ENCODE measurements around the gene ERAS.
A peak's percentile ranks its signal among the peaks of the same experiment; 100 is the strongest.
"Not testable (repeated sequence)": the region's sequence is repeated elsewhere in the genome, so short reads cannot be mapped to it uniquely, and the experiment has no call there.

ERAS gene

GRCh38 chrX:48798318-48798717 lies 28.0 kb upstream of the ERAS start:
- DNase-seq (ENCODE audit: low spot score) = no peak

- peak; percentile 0 for DNase-seq (ENCODE audit: low spot score)
Observed at GRCh38 chrX:48800574-48801279, 25.6 kb upstream of the ERAS start.

GRCh38 chrX:48801280-48802088 lies 24.8 kb upstream of the ERAS start, which contains the start of gene HDAC6:
Gene HDAC6, plus strand, starts transcription at chrX:48802067. Its CDS starts 626 bp downstream, at chrX:48802693.
- peak; percentile 88 for DNase-seq (ENCODE audit: low spot score)

- peak; percentile 33 for DNase-seq (ENCODE audit: low spot score)
Observed at GRCh38 chrX:48802089-48802904, 24.0 kb upstream of the ERAS start.

GRCh38 chrX:48802905-48803200 lies 23.5 kb upstream of the ERAS start:
- DNase-seq (ENCODE audit: low spot score) = no peak

GRCh38 chrX:48806081-48806480 lies 20.2 kb upstream of the ERAS start:
- DNase-seq (ENCODE audit: low spot score) = no peak

- no peak for DNase-seq (ENCODE audit: low spot score)
Observed at GRCh38 chrX:48813644-48814043, 12.7 kb upstream of the ERAS start.

GRCh38 chrX:48814722-48815121 lies 11.6 kb upstream of the ERAS start:
- DNase-seq (ENCODE audit: low spot score) = no peak

GRCh38 chrX:48815266-48815665 lies 11.0 kb upstream of the ERAS start:
- DNase-seq (ENCODE audit: low spot score) = no peak

GRCh38 chrX:48816014-48816810 lies 10.1 kb upstream of the ERAS start:
- no peak for DNase-seq (ENCODE audit: low spot score)

GRCh38 chrX:48818098-48818497 lies 8.2 kb upstream of the ERAS start:
- DNase-seq (ENCODE audit: low spot score) = no peak

GRCh38 chrX:48818866-48819265 lies 7.4 kb upstream of the ERAS start:
- DNase-seq (ENCODE audit: low spot score) = no peak

GRCh38 chrX:48819394-48819793 lies 6.9 kb upstream of the ERAS start:
- not testable (repeated sequence) for DNase-seq (ENCODE audit: low spot score)

GRCh38 chrX:48823053-48823452 lies 3.3 kb upstream of the ERAS start:
- DNase-seq (ENCODE audit: low spot score) = no peak

- DNase-seq (ENCODE audit: low spot score) = no peak
Observed at GRCh38 chrX:48824066-48824465, 2.2 kb upstream of the ERAS start.

GRCh38 chrX:48826876-48827653 lies 752 bp downstream of the ERAS start:
- no peak for DNase-seq (ENCODE audit: low spot score)

- DNase-seq (ENCODE audit: low spot score) = no peak
Observed at GRCh38 chrX:48827654-48827968, 1.3 kb downstream of the ERAS start.

- DNase-seq (ENCODE audit: low spot score) = no peak
Observed at GRCh38 chrX:48829016-48829735, 2.9 kb downstream of the ERAS start.

- no peak for DNase-seq (ENCODE audit: low spot score)
Observed at GRCh38 chrX:48831136-48831908, 5.0 kb downstream of the ERAS start.

- no peak for DNase-seq (ENCODE audit: low spot score)
Observed at GRCh38 chrX:48831909-48832291, 5.6 kb downstream of the ERAS start.
